GM12892 (cell line): ENCODE data around the gene FAM83F.

Experiments used
- POLR2A ChIP-seq: IDR thresholded peaks from 2 replicates; pipeline ENCODE4 v1.6.1; 2011; ENCODE audit warnings: low read depth, low read length, control low read depth
- POLR2AphosphoS5 ChIP-seq: IDR thresholded peaks from 2 replicates; pipeline ENCODE4 v1.6.1; 2011; ENCODE audit warnings: low read depth, low read length, control low read depth

DNA sequence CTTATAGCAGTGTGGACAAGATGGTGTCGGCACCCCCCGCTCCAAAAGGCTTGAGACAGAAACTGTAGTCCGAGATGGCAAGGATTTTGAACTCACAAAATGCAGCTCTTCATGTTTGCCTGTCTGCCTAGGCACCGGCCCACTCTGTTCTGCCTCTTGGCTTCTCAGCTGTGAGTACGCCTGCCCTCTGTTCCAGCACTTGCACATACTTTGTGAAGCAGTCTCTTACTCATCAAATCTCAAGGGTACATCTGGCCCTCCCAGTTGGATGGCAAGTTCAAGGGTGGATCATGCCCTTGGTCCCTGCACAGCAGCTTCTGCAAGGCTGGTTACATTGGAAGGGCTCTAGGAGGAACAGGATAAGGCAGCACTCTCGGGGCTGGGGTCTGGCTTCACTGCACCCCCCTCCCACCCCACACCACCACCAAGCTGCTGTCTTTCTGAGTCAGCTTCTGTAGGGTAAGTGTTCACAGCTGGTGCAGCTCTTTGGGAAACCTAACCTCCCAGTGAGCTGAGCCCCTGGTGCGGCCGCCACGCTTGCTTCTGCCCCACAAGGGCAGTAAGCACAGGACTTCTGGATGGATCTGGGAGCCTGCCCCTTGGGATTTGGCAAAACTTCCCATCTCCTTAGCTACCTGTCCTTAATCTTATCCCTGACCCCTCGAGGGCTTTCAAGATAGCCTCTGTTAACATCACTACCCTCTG, 37.2 kb downstream of the FAM83F start:
- no peak for TF ChIP-seq POLR2A
- no peak for TF ChIP-seq POLR2AphosphoS5
